Measurements from ENCODE around the gene SORBS2.
"Not testable (repeated sequence)": the region's sequence is repeated elsewhere in the genome, so short reads cannot be mapped to it uniquely, and the experiment has no call there.

The SORBS2 gene

DNA sequence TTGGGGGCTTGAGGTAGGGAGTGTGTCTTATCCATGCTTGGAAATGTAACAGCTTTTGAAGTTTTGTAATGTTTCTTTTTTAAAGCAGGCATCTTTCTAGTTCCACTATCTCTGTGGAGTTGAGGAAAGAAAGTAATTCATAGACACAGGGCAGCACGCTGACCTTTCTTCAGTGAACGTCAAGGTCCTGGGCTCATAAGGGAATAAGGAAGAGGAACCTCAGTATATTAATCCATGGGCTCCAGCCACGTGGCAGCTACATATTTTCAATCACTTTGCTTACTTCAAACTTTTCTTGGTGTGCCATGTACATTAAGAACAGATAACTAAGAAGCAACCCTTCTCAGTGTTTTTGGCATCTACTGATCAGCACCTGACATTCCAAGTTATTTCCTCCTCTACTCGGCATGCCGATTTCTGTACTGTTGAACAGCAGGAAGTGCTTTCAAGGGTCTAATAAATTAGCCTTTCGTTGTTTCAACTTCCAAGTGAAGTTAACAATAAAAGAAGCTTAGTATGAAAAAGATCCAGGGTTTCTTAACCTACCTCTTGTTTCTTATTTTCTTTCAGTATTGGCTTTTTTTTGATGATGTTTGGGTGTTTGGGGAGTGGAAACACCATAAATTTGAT is 88.2 kb downstream of the SORBS2 start:
- no peak for DNase-seq
- in situ Hi-C loops (cut with MboI; ENCODE audit: low pct_unique_long_range_greater_than_20kb, low sequenced_read_pairs): no loop called here

DNA sequence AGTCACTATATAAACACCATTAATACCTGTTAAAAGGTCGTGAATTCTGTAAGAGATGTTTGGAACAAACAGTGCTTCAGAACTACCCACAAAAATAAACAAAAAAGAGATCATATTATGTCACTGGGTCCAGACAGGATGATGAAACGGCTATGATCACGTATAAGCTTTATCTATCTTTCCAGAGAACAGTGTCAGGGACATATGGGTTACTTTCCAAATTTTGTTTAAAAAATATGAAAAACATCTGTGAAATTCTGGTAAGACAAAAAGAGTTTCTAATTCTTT is 90.0 kb downstream of the SORBS2 start:
- no peak for DNase-seq
- in situ Hi-C loops (cut with MboI; ENCODE audit: low pct_unique_long_range_greater_than_20kb, low sequenced_read_pairs): no loop called here

DNA sequence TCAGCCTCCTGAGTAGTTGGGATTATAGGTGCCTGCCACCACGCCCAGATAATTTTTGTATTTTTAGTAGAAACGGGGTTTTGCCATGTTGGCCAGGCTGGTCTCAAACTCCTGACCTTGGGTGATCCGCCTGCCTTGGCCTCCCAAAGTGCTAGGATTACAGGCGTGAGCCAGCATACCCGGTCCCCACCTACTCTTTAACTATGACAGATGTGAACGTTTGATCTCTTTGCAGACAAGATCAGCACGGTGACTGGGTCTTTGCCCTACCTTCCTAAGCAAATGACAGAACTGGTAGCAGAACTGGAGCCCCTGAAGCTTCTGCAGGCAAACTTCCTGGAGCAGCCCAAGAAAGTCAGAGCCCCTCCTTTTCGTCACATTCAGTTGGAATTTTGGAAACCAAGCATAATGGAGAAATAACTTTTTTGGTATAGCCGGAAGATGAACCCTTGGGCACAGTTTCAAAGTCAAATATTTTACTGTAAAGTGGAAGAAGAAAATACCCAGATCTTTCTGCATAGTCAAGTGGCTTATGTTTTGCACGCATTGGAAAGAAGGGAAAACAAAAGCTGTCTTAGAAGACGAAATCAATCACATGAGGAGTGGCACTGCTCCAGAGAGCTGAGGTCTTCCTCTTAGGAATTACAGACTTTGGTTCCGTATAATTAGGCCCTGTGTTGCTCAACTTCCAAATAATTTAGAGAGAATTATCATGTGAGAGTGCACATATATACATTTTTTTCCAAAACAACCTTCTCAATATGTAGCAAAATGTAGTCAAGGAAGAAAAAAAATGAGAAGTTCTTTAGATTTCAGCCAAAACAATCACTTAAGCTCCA is 90.6 kb downstream of the SORBS2 start:
- in situ Hi-C loops (cut with MboI; ENCODE audit: low pct_unique_long_range_greater_than_20kb, low sequenced_read_pairs): no loop called here
- DNase-seq: no peak

DNA sequence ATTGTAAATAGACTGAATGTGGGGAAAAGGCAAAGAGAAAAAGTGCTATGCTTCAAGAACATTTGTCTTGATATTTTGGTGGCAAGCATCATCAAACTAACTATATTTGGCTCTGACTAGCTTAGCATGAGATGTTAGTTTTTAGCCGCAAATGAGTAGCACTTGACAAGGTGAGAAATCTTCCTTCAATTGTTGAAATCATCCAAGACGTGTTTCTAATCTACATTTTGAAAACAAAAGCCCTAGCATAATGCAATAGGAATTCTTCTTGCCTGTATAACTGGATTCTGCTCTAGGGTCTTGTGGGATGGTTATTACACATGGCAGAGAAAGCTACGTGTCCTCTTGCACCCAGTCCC is 92.5 kb downstream of the SORBS2 start:
- in situ Hi-C loops (cut with MboI; ENCODE audit: low pct_unique_long_range_greater_than_20kb, low sequenced_read_pairs): no loop called here
- DNase-seq: no peak

DNA sequence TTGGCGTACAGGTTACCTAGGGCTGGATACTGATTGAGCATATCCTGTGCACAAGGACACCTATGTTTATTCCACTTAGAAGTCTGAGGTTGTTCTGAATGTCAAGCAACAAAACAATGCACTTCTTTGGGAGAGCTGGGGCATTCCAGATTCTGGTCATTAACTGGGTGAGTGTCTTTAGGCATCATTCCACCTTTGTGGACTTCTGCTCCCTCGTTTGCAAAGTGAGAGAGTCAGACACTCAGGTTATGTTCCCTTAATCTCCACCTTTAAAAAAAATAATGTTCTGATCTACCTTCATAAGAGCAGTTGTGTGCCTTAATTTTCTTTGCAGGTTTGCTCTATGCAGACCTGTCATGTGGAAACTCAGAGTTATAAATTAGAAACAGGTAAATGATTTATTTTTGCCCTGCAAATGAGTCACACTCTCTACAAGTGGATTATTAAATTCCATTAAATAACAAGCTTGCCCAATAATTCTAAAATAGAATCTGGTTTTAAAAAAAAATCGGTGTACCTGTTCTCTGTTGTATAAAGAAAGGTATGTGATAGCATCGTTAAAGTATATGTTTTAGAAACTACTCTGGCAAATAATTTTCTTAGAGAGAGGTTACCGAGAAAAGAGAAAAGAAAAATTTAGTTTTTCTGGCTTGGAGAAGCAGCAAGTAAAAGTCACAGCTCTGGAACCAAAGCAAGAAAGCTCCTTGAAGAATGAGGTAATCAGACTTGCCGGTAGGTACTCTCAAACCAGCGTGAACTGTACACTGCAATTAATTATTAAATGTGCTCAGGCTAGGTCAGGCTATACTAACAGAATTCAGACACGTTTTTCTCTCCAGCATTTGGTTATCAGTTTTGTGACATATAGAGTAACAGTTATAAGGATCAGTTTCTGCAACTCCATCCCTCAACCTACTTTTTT is 93.2 kb downstream of the SORBS2 start:
- in situ Hi-C loops (cut with MboI; ENCODE audit: low pct_unique_long_range_greater_than_20kb, low sequenced_read_pairs): no loop called here
- no peak for DNase-seq

DNA sequence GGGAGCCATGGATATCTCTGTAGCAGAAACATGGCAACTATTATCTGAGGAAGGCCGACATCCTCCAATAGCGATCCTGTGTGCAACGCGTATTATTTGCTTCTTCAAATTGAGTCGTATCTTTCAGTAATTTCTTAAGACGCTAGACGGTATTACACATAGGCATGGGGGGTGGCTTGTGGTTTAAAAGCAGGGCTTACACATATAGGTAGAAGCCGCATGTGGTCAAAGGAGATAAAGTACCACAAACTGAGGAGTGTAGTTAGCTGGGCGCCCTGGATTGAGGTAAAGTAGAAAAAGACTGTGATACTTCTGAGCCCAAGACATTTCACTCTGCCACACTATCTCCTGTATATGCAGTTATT is 94.6 kb downstream of the SORBS2 start:
- DNase-seq: no peak
- in situ Hi-C loops (cut with MboI; ENCODE audit: low pct_unique_long_range_greater_than_20kb, low sequenced_read_pairs): no loop called here

DNA sequence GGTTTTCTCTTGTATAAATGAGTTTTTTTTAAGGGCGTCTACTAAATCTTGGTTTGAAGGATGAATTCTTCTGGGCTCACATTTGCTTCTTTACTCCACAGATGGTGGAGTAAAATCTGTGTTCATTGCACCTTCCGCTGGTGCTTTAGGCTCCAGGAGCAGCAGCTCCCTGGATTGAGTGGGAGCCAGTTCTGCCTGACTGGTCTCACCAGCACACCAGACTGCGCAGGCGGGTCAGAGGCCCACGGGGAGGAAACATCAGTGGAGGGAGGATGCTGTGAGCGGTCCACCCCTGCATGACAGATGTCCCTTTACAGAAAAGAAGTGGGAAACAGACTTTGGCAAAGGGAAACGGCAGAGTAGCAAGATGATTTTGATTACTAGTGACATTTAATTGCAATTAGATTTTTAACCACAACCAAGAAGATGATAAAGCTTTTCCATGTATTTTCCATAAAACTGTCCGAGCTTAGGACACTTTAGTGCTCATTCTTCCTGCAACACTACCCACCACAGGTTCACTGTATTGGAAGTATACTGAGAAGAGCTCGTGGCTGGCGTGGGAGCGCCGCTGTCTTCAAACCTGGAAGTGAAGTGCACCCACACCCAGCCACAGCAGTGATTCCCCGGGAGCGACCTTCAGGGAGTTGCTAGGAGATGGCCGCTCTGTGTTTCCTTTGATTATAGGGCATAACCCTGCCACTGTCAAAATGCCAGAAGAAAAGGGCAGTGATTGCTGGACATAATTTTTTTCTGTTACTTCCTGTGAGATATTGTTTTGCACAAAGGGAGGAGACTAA is 95.2 kb downstream of the SORBS2 start:
- DNase-seq: no peak
- in situ Hi-C loops (cut with MboI; ENCODE audit: low pct_unique_long_range_greater_than_20kb, low sequenced_read_pairs): no loop called here

DNA sequence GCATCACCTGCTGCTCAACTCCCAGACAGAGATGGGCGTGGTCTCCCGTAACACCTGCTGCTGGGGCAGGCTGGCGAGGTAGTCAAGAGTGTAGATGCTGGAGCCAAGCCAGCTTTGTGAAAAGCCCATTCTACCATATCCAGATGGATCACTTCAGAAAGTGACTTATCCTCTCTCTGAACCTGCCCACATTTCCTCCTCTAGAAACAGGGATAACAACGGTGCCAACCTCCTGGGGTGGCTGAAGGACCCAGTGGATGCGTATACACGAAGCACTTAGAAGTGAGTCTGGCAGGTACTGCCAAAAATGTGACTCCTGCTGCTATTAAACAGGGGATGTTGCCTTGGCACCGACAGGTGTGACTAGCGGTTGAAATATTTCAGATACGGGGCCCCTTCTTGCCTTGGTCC is 95.8 kb downstream of the SORBS2 start:
- in situ Hi-C loops (cut with MboI; ENCODE audit: low pct_unique_long_range_greater_than_20kb, low sequenced_read_pairs): no loop called here
- no peak for DNase-seq

DNA sequence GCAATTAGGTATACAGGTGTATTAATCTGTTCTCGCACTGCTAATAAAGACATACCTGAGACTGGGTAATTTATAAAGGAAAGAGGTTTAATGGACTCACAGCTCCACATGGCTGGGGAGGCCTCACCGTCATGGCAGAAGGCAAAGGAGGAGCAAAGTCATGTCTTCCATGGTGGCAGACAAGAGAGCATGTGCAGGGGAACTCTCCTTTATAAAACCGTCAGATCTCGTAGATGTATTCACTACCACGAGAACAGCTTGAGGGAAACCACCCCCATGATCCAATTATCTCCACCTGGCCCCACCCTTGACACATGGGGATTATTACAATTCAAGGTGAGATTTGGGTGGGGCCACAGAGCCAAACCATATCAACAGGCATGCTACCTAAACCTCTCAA is 97.5 kb downstream of the SORBS2 start:
- DNase-seq; in situ Hi-C loops (cut with MboI; ENCODE audit: low pct_unique_long_range_greater_than_20kb, low sequenced_read_pairs): not testable (repeated sequence)

DNA sequence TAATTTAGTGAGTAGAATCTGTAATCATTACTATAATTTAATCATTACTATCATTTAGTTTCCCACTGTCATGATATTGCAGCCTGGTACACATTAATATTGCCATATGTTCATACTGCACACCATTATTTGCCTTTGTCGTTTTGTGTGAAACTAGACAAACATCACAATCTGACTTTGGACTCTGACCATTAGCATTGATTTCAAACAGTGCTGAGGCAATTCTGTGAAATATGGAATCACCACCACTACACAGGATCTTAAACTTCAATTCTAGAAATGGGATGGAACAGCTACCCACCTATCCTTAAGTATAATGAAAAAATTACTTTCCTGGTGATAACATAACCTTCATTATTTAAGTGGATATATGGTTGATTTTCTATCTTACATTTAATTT is 98.3 kb downstream of the SORBS2 start:
- in situ Hi-C loops (cut with MboI; ENCODE audit: low pct_unique_long_range_greater_than_20kb, low sequenced_read_pairs): no loop called here
- no peak for DNase-seq

DNA sequence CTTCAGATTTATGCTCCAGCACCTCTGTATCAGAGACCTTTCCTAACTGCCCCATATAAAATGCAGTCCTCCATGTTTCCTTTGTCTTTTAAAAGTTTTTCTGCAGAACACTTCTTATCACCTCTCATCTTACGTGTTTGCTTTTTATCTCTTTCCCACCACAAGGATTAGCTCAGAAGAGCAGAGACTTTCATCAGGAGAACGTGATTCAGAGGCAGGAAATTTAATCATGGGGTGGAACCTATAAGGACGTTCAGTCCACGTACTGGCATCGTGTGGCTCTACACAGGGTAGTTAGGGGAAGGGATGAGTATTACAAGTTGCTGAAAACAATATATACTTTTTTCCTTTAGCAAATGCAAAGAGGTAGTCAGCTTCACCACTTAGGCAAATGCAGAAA is 98.7 kb downstream of the SORBS2 start:
- DNase-seq: no peak
- in situ Hi-C loops (cut with MboI; ENCODE audit: low pct_unique_long_range_greater_than_20kb, low sequenced_read_pairs): no loop called here

DNA sequence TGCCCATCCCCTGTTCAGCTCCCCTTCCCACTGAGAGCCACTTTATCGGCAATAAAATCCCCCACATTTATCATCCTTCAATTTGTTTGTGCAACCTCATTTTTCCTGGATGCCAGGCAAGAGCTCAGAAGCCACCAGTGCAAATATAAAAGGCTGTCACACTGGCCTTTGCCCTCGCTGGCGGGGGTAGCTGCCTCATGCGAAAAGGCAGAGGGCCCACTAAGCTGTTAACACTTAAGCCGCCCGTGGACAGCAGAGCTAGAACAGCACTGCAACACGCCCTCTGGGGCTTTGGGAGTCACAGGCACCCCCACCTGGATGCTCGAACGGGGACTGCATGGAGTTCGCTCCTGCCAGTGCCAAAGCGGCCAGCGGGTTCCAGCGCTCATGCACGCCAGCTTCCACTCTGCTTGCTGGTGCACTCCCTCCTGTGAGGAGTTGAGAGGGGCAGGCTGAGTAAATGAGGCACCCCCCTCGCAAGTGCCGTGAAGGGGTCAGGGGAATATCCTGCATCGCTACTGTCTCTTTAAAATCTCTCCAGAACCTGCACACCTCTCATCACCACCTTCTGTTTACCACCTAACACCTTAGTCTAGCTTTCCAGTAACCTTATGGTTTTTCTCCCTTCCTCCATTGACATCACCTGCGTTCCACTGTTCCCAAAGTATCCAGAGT is 99.5 kb downstream of the SORBS2 start:
- DNase-seq: no peak
- in situ Hi-C loops (cut with MboI; ENCODE audit: low pct_unique_long_range_greater_than_20kb, low sequenced_read_pairs): no loop called here

DNA sequence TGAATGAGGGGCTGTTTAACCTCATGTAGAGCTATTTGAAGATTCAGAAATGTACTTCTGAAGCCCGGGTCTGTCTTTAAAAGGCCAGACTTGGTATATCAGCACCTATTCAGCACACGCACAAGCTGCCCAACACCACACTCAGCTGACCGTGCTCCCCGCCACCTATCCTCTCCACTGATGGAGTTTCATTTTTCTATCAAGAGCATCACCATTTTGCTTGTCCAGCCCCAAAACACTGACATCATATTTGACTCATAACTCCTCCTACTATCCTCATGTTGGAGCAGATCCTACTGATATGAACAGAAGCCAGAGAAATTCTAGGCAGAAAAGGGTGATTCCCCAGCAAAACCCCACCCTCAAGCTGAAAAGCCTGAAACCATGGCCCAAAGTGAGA is 100.3 kb downstream of the SORBS2 start:
- in situ Hi-C loops (cut with MboI; ENCODE audit: low pct_unique_long_range_greater_than_20kb, low sequenced_read_pairs): no loop called here
- DNase-seq: no peak

DNA sequence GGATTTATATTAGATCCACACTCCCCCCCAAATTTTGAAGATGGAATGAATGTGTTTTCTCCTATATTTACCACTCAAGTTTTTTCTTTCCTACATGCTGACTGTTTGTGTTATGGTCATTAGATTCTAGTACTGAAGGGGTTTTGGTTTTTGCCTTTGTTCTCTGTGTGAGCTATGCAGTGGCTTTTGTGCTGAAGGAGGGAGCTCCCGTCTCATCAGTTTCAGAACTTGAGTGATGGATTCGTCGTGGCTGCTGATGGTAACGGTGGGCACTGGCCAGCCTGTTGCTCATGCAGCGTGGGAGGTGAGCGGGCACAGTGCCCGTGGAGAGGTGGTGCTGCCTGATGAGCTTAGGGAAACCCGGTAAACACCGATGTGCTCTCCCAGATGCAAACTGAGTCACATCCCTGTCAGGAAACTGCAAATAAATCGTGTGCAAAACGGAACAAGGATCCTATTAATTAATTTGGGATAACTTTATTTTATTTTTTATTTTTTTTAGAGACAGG is 101.5 kb downstream of the SORBS2 start:
- no peak for DNase-seq
- in situ Hi-C loops (cut with MboI; ENCODE audit: low pct_unique_long_range_greater_than_20kb, low sequenced_read_pairs): no loop called here

DNA sequence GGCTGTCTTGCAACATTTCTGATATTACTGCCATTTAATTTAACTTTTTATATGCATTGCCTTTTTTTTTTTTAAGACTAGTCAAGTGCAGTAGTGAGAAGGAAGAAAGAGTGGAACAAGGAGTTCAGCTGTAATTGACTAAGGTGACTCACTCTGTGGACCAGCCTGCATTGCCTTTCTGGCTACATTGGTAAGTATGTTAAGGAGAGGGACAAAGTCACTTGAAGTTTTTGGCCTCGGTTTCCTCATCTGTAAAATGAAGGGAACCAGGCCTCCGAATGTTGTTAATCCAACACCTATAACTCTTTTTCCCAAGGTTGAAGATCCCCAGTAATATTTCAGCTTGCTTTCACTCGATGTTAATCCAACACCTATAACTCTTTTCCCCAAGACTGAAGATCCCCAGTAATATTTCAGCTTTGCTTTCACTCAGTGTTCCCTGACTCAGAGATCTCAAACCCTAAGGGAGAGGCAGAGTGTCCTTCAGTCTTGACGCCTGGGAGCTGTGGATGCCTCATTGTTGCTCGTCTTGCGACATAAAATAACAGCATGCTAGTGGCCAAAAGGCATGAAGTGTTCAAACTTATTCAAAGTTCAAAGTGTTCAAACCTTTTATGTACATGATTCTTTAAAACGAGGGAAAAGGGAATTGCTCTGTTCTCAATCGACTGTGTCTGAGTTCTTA is 102.0 kb downstream of the SORBS2 start:
- DNase-seq: no peak
- in situ Hi-C loops (cut with MboI; ENCODE audit: low pct_unique_long_range_greater_than_20kb, low sequenced_read_pairs): no loop called here

DNA sequence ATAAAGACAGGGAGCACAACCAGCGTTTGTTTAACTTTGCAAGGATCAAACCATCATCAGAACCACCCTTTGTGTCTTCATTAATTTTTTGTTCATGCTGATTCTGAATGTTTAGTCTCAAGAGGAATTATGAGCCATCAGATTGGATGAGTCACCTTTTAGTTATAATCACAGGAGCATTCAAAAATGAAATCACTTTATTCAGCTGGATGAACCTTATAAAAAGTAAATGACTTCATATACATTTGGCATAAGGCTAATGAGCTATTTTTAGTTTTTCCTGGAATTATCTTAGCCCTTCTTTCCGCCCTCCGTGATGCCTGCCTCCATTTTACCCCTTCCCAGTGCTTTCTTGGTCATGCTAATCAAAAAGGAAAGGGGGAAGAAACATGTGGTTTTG is 103.6 kb downstream of the SORBS2 start:
- DNase-seq: no peak
- in situ Hi-C loops (cut with MboI; ENCODE audit: low pct_unique_long_range_greater_than_20kb, low sequenced_read_pairs): no loop called here

DNA sequence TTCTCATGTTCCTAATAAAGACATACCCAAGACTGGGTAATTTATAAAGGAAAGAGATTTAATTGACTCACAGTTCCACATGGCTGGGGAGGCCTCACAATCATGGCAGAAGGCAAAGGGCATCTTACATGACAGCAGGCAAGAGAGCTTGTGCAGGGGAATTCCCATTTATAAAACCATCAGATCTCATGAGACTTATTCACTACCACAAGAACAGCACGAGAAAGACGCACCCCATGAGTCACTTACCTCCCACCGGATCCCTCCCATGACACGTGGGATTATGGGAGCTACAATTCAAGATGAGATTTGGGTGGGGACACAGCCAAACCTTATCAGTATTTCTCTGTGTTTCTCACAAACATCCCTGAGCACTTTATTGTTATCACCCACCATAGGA is 104.4 kb downstream of the SORBS2 start:
- in situ Hi-C loops (cut with MboI; ENCODE audit: low pct_unique_long_range_greater_than_20kb, low sequenced_read_pairs); DNase-seq: not testable (repeated sequence)

DNA sequence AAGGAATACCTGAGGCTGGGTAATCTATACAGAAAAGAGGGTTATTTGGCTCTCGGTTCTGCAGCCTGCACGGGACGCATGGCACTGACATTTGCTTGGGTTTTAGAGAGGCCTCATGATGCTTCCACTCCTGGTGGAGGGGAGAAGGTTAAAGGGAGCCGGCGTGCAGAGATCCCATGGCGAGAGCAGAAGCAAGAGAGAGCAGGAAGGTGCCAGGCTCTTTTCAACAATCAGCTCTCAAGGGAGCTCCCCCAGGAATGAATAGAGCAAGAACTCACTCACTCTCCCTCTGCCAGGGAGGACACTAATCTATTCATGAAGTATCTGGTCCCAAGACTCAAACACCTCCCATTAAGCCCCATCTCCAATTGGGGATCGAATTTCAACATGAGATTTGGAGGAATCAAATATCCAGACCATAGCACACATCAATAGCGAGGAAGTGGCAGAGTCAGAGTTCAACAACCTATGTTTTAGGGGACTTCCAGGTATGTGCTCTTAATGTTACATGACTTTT is 109.8 kb downstream of the SORBS2 start:
- in situ Hi-C loops (cut with MboI; ENCODE audit: low pct_unique_long_range_greater_than_20kb, low sequenced_read_pairs): no loop called here
- DNase-seq: no peak

Measured in KBM-7 (cell line).